Tibial nerve (tissue), 3 donors: ENCODE measurements around the gene NOS1AP.
"Not testable (repeated sequence)": the region's sequence is repeated elsewhere in the genome, so short reads cannot be mapped to it uniquely, and the experiment has no call there.

ENCODE experiments used
- CTCF ChIP-seq, 5 experiments: fragments of 200-600 bp in 3 of 5; fragments of 450-650 bp in 2 of 5; sonication (generic) in 3 of 5; IDR thresholded peaks; one replicate each; pipeline ENCODE4 v1.5.1; 2016 to 2019; ENCODE audit warnings: antibody characterized with exemption in 5 of 5, mild to moderate bottlenecking in 3 of 5, moderate library complexity in 2 of 5
- POLR2A ChIP-seq, 2 donors: fragments of 450-650 bp; IDR thresholded peaks; one replicate each; pipeline ENCODE4 v1.6.1; 2017; ENCODE audit warnings: antibody characterized with exemption in 2 of 2, mild to moderate bottlenecking in 2 of 2, moderate library complexity in 2 of 2

- not testable (repeated sequence) for TF ChIP-seq CTCF, POLR2A (IDR thresholded peaks at IDR 0.05)
Measured at GRCh38 chr1:162419450-162419931, 350.0 kb downstream of the NOS1AP start.
